NT2/D1 (cell line): Measurements from ENCODE around the gene PIK3R4.

ENCODE experiments used
- YY1 ChIP-seq: IDR thresholded peaks from 2 replicates; pipeline ENCODE4 v1.6.1; 2011; ENCODE audit not compliant: insufficient read length, insufficient read depth
- ZNF274 ChIP-seq: IDR thresholded peaks from 2 replicates; pipeline ENCODE4 v1.6.1; 2011; ENCODE audit warnings: mild to moderate bottlenecking, low read depth, low read length

- no peak for TF ChIP-seq YY1
- no peak for TF ChIP-seq ZNF274
Observed at GRCh38 chr3:130772129-130772528, 25.5 kb upstream of the PIK3R4 start.
